ENCODE results near the gene ZNF3. TPM values are rescaled to one million over a fixed set of nuclear protein-coding genes. Genes with fewer than 3 reads are reported as not detected.
A peak's percentile ranks its signal among the peaks of the same experiment; 100 is the strongest.

ZNF3 gene
- total RNA-seq, 2 experiments from 2014 or later: 21.1 to 22.3 TPM

DNA sequence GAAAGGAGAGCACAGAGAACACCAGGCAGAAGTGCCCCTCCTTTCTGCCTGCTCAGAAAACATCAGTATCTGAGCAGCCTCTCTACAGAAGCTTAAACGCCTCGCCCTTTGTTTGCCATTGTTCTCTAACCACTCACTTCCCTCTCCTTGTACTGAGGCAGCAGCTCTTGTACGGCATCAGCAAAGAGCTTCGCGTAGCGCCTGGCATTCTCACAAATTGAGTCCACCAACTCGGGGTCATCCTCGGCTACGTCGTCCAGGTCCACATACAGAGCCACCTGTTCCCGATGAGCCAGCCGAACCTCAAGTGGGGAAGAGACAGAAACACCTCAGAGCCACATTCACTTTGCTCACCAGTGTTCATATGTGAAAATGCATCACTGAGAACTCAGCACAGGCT, 17.9 kb upstream of the ZNF3 start:
- H3K4me3 Mint-ChIP-seq: peak overlapping the region; percentile 92
- peaks cover 60% of the 10 kb centered on the region for H3K36me3 Mint-ChIP-seq
- H3K4me1 Mint-ChIP-seq: peaks cover 41% of the 10 kb centered on the region
- peak overlapping the region; percentile 97 for H3K27ac Mint-ChIP-seq
- no peak for DNase-seq
- H3K9me3 Mint-ChIP-seq: no peaks in the 10 kb centered on the region
- H3K27me3 Mint-ChIP-seq: peaks cover 8% of the 10 kb centered on the region

DNA sequence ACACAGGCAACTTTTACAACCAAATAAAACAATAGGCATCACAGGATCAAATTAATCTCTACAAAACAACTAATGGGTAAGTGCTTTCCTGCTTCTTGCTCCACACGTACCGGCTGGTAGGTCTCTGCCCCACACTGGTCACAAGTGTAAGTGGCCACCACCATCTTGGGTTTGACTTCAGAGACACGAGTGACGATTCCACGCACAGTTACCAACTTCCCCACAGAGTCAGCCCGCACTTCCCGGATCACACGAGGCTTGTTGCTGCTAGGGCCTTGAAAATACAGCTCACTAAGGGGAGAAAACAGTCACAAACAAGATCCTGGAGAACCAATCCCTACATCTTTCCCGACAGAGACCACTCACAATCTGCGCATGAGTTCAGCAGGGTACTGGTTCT, 17.4 kb upstream of the ZNF3 start:
- DNase-seq: no peak
- Mint-ChIP-seq H3K9me3 (no peaks in the 10 kb centered on the region), H3K4me1 (peaks cover 41% of the 10 kb centered on the region), H3K4me3 (peak overlapping the region; percentile 92), H3K36me3 (peaks cover 60% of the 10 kb centered on the region), H3K27me3 (peaks cover 8% of the 10 kb centered on the region), H3K27ac (peak overlapping the region; percentile 97)

DNA sequence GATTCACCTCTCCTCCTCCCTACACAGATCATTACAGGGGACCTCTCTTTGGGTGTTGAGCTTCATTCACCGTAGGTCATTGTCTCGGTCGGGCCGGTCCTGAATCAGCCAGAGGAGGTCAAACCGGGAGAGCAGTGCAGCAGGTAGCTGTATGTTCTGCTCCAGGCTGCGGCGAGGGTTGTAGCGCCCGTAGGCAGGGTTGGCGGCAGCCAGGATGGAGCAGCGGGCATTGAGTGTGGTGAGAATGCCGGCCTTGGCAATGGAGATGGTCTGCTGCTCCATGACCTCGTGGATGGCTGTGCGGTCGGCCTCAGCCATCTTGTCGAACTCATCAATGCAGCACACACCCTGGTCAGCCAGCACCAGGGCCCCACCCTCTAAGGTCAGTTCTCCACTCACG, 14.2 kb upstream of the ZNF3 start:
- Mint-ChIP-seq H3K27me3 (peaks cover 4% of the 10 kb centered on the region), H3K9me3 (no peaks in the 10 kb centered on the region)

DNA sequence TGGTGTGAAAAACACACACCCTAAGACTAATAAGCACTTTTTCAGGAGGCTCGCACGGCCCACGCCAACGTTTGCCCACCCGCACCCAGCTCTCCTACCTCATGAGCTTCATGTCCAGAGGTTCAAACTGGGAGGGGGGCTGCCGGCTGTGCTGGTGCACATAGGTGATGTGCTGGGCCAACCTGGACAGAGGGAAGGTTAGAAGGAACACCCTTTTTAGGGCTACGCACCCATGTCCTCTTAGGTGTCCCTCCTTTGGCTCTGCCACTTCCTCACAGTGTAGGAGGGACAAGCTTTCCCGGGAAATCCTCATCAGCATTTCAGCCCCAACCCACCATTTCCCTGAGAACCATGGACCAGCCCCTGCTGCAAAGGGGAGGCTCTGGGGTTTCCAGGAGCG, 13.8 kb upstream of the ZNF3 start:
- Mint-ChIP-seq H3K4me1 (peaks cover 53% of the 10 kb centered on the region), H3K27me3 (peaks cover 2% of the 10 kb centered on the region), H3K27ac (peak overlapping the region; percentile 49)

More for the DNA sequence above, 14.2 kb upstream of the ZNF3 start:
- no peak for DNase-seq
- peaks cover 50% of the 10 kb centered on the region for H3K4me1 Mint-ChIP-seq
- H3K27ac Mint-ChIP-seq: peak overlapping the region; percentile 72
- H3K4me3 Mint-ChIP-seq: no peak overlapping the region
- peaks cover 81% of the 10 kb centered on the region for H3K36me3 Mint-ChIP-seq

DNA sequence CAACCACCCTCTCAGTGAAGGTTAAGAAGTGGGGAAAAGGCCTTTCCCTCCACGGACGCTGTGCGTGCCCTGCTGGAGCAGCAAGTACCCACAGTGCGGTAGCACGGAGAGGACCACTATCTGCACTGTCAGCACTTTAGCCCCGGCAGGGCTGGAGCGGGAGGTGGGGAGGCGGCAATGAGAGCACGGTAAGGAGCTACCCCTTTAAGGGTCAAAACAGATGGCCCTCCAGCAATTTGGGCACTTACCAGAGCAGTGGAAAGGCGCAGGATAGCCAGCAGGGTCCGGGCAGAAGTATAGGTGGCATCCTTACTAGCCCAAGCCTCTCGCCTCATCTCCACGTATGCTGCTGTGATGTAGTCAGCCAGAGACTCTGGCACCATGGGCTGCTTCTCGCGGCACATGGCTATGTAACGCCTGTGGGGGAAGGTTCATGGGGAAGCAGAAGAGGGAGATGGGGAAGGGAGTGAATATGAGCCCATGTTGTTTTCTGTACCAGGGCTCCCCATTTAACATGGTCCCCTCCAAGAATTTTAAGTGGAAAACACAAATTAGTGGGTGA, 12.5 kb upstream of the ZNF3 start:
- peaks cover 53% of the 10 kb centered on the region for H3K4me1 Mint-ChIP-seq
- H3K27ac Mint-ChIP-seq: no peak overlapping the region

More for the DNA sequence above, 13.8 kb upstream of the ZNF3 start:
- Mint-ChIP-seq H3K4me3 (no peak overlapping the region), H3K36me3 (peaks cover 82% of the 10 kb centered on the region), H3K9me3 (no peaks in the 10 kb centered on the region)
- no peak for DNase-seq

DNA sequence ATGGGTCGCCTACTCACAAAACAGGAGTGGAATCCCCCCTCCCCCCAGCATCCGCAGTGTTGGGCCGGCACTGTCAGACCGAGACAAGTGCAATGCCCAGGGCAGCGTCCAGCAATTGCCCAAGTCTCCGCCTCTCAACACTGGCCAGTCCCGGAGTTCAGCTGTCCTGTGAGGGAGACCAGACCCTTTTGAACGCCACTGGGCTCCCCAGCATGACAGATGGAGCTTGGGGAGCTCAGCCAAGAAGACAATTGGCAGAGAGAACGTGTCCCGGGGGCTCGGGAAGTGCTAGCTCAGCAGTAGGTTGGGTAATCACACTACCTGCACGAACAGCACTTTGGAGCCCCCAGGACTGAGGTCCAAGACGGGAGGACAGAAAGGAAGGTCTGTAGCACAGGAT, 12.0 kb upstream of the ZNF3 start:
- Mint-ChIP-seq H3K27me3 (no peaks in the 10 kb centered on the region), H3K4me1 (peaks cover 48% of the 10 kb centered on the region), H3K36me3 (peaks cover 72% of the 10 kb centered on the region), H3K27ac (peak overlapping the region; percentile 54), H3K4me3 (no peak overlapping the region), H3K9me3 (no peaks in the 10 kb centered on the region)
- no peak for DNase-seq

More for the DNA sequence above, 12.5 kb upstream of the ZNF3 start:
- Mint-ChIP-seq H3K27me3 (no peaks in the 10 kb centered on the region), H3K9me3 (no peaks in the 10 kb centered on the region), H3K36me3 (peaks cover 78% of the 10 kb centered on the region), H3K4me3 (no peak overlapping the region)
- no peak for DNase-seq

DNA sequence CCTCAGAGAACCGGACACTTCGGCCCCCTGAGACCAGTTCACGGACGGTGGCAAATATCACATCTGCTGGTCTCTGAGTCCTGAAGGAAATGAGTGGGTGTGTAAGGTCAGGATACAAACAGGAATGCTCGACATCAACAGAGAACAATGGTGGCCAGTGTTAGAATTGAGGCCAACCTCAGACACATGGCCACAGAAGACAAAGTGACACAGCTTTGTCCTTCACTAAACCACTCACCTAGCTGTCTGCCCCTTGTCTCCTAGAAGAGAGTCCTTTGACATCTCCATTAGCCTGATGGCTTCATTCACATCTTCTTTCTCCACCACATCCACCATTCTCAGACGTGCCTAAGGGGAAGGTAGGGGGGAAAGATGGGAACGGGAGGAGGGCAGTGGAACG, 11.5 kb upstream of the ZNF3 start:
- peaks cover 49% of the 10 kb centered on the region for H3K4me1 Mint-ChIP-seq
- no peak overlapping the region for H3K4me3 Mint-ChIP-seq
- H3K36me3 Mint-ChIP-seq: peaks cover 68% of the 10 kb centered on the region
- H3K9me3 Mint-ChIP-seq: no peaks in the 10 kb centered on the region
- H3K27ac Mint-ChIP-seq: peak overlapping the region; percentile 16
- H3K27me3 Mint-ChIP-seq: no peaks in the 10 kb centered on the region
- DNase-seq: no peak

DNA sequence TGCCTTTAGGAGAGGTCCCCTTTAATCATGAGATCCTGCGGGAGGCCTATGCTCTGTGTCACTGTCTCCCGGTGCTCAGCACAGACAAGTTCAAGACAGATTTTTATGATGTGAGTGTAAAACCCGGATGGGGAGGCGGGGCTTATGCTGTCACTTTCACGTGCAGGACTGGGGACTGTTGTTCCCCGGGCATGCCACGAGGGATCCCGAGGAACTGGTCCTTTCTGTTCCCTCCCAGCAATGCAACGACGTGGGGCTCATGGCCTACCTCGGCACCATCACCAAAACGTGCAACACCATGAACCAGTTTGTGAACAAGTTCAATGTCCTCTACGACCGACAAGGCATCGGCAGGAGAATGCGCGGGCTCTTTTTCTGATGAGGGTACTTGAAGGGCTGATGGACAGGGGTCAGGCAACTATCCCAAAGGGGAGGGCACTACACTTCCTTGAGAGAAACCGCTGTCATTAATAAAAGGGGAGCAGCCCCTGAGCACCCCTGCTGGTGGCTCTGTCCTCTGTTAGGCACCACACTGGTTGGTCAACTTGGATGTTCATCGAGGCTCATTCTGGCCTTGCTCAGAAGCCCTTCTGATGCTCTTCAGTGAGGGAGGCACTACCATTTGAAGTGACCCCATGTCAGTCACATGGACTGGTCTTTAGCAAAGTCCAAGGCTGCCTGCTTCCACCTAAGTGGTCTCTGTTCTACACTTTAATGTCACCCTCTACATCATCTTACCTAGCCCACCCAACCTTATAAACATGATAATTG, 10.1 kb upstream of the ZNF3 start:
- Mint-ChIP-seq H3K36me3 (peaks cover 56% of the 10 kb centered on the region), H3K4me3 (no peak overlapping the region), H3K4me1 (peaks cover 43% of the 10 kb centered on the region), H3K27ac (peak overlapping the region; percentile 97), H3K27me3 (no peaks in the 10 kb centered on the region), H3K9me3 (no peaks in the 10 kb centered on the region)
- no peak for DNase-seq

DNA sequence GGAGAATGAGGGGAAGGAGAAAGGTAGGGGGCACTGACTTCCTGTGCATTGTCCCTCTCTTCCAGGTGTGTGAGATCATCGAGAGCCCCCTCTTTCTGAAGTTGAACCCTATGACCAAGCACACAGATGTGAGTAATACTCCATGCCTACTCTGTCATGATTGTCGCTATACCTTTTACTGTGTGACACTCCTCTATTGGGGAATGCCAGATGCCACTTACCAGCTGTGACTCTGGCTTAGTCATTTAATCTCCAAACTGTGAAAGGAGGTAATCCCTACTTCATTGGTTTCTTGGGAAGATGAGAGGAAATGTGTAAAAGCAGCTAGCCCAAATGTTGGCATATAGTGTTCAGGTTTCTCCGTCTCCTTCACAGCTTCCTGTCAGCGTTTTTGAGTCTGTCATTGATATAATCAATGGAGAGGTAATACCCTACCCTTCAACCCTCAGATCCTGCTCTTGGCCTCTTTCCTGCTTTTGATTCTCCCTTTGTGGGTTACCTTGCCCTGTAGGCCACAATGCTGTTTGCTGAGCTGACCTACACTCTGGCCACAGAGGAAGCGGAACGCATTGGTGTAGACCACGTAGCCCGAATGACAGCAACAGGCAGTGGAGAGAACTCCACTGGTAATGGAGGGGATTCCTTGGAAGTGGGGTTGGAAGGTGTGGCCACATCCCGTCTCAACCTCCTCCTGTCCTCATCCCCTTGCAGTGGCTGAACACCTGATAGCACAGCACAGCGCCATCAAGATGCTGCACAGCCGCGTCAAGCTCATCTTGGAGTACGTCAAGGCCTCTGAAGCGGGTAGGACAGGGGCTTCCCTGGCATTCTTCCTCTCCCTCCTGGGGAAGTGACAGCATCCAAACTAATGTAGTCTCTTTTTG, 9.2 kb upstream of the ZNF3 start:
- Mint-ChIP-seq H3K9me3 (no peaks in the 10 kb centered on the region), H3K27ac (peak overlapping the region; percentile 97), H3K4me1 (peaks cover 43% of the 10 kb centered on the region), H3K4me3 (peak overlapping the region; percentile 97), H3K27me3 (no peaks in the 10 kb centered on the region), H3K36me3 (peaks cover 48% of the 10 kb centered on the region)
- no peak for DNase-seq

DNA sequence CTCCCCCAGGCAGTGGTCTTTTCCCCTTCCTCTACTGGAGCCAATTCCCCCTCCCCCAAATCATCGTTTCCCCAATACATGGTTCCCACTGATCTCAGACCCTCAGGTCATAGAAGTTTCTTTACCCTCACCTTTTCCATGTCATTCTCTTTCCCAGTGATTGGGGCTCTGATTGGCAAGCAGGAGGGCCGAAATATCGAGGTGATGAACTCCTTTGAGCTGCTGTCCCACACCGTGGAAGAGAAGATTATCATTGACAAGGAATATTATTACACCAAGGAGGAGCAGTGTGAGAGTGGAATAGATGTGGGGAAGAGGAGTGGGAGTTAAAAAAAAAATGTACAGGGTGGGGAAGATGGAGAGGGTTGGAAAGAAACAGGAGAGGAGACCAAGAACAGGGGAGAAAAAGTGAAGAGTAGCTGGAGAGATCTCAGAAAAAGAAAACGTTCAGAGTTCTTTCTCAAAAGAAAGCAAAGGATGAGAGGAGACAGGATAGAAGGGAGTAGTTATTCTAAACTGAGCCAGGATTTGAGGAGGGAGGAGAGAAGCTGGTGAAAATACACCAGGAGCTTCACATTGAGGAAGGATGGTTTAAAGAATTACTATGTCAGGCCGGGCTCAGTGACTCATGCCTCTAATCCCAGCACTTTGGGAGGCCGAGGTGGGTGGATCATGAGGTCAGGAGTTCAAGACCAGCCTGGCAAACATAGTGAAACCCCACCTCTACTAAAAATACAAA, 8.1 kb upstream of the ZNF3 start:
- no peaks in the 10 kb centered on the region for H3K9me3 Mint-ChIP-seq
- peaks cover 40% of the 10 kb centered on the region for H3K36me3 Mint-ChIP-seq
- H3K27ac Mint-ChIP-seq: peak overlapping the region; percentile 97
- H3K27me3 Mint-ChIP-seq: no peaks in the 10 kb centered on the region
- DNase-seq: no peak
- peaks cover 39% of the 10 kb centered on the region for H3K4me1 Mint-ChIP-seq
- H3K4me3 Mint-ChIP-seq: peak overlapping the region; percentile 97

DNA sequence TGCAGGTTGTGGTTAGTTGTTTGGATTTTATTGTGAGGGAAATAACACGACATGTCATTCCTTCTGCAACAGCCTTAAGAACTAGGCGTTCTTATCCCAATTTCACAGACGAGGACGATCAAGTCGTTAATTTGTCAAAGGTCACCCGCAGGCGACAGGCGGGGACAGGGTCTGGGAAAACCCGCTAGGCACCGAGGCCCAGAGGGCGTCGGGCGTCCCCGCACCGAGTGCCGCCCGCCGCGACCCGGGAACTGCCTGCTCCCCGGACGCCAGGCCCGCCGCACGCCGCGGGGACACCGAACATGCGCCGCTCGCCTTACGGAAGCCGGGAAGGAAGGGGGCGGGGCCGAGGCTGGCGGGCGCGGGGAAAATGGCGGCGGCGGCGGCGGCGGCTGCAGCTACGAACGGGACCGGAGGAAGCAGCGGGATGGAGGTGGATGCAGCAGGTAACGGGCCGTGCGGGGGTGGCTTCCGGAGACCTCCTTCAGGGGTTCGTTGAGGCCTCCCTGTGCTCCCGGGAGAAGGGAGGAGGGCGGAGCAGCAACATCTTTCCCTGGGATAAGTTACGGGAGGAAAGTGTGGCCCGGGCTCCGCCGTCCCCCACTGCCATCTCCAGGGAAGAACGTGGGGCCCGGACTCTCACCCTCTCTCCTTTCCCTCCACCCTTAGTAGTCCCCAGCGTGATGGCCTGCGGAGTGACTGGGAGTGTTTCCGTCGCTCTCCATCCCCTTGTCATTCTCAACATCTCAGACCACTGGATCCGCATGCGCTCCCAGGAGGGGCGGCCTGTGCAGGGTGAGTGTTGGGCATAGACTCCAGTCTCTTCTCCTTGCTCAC, 7.3 kb upstream of the ZNF3 start, which contains the start of gene COPS6:
TSS of gene COPS6 (plus strand) at position 349 of the 837 bp plus-strand sequence. CDS start at position 371, 22 bp downstream.
- Mint-ChIP-seq H3K4me1 (peaks cover 39% of the 10 kb centered on the region), H3K27me3 (no peaks in the 10 kb centered on the region), H3K9me3 (no peaks in the 10 kb centered on the region), H3K27ac (peak within 1 kb of the TSS; percentile 97), H3K36me3 (peaks cover 39% of the 10 kb centered on the region), H3K4me3 (peak within 1 kb of the TSS; percentile 97)
- DNase-seq: peak; percentile 91

DNA sequence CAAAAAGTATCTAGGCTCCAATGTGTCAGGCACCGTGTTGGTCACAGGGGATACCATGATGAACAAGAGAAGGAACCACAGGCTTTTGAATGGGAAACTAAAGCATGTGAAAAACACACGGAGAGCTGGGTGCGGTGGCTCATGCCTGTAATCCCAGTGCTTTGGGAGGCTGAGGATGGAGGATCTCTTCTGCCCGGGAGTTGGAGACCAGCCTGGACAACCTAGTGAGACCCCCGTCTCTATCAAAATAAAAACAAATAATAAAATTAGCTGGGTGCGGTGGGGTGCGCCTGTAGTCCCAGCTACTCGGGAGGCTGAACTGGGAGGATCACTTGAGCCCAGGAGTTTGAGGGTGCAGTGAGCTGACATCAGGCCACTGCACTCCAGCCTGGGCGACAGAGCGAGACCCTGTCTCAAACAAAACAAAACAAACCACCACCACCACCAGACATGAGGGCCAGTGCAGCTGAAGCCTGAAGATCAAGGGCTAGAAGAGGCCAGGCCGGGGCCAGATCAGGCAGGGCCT, 6.6 kb upstream of the ZNF3 start:
- Mint-ChIP-seq H3K9me3 (no peaks in the 10 kb centered on the region), H3K27ac (peak overlapping the region; percentile 97), H3K27me3 (no peaks in the 10 kb centered on the region), H3K4me1 (peaks cover 39% of the 10 kb centered on the region), H3K36me3 (peaks cover 32% of the 10 kb centered on the region), H3K4me3 (peak overlapping the region; percentile 97)
- DNase-seq: no peak

DNA sequence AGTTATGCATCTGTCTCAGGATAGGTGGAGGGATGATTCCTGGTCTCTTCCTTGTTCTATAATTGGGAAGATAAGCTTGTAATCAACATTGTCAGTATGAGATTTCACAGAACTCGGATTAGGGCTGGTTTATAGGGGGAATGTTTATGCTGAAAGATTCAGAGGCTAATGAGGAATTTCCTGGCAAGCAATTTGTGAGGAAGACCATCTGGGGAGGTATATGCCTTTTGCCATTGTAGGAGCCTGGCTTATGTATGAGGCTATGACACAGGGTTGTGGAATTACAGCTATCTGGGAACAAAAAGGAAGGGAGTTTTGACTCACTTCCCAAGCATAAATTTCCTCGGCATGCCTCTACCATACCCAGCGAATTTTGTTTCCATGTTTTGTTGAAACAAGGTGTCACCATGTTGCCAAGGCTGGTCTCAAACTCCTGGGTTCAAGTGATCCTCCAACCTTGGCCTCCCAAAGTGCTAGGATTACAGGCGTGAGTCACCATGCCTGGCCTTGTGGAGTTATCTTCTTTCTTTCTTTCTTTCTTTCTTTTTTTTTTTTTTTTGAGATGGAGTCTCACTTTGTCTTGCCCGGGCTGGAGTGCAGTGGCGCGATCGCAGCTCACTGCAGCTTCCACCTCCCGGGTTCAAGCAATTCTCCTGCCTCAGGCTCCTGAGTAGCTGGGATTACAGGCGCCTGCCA, 5.7 kb upstream of the ZNF3 start:
- H3K36me3 Mint-ChIP-seq: peaks cover 26% of the 10 kb centered on the region
- DNase-seq: no peak
- H3K9me3 Mint-ChIP-seq: no peaks in the 10 kb centered on the region
- H3K4me3 Mint-ChIP-seq: peak overlapping the region; percentile 24
- H3K27ac Mint-ChIP-seq: no peak overlapping the region
- no peaks in the 10 kb centered on the region for H3K27me3 Mint-ChIP-seq
- H3K4me1 Mint-ChIP-seq: peaks cover 46% of the 10 kb centered on the region

Data from activated naive CD8-positive, alpha-beta T cell treated with anti-CD3 and anti-CD28 coated beads for 36 hours (primary cell).